GM18520 (cell line): ENCODE data around the gene NOL12.
"Not testable (repeated sequence)": the region's sequence is repeated elsewhere in the genome, so short reads cannot be mapped to it uniquely, and the experiment has no call there.

Source experiments
- ATAC-seq: cut with Tn5 transposase; IDR thresholded peaks from one replicate; pipeline ENCODE4 v1.9.1; 2021; ENCODE audit not compliant: unreplicated experiment

The NOL12 gene

DNA sequence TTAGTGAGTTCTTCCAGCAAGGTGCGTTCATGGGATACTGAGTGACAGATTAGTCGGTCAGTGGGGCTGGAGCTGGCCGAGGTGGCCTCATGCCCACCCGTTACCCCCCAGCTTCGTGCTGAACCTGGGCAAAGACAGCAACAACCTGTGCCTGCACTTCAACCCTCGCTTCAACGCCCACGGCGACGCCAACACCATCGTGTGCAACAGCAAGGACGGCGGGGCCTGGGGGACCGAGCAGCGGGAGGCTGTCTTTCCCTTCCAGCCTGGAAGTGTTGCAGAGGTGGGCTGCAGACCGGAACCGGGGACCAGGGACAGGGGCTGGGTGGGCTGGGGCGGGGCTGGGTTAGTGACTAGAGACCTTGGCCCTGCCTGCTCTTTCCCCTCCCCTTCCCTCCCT lies 7.8 kb upstream of the NOL12 start:
- ATAC-seq, result no peak

DNA sequence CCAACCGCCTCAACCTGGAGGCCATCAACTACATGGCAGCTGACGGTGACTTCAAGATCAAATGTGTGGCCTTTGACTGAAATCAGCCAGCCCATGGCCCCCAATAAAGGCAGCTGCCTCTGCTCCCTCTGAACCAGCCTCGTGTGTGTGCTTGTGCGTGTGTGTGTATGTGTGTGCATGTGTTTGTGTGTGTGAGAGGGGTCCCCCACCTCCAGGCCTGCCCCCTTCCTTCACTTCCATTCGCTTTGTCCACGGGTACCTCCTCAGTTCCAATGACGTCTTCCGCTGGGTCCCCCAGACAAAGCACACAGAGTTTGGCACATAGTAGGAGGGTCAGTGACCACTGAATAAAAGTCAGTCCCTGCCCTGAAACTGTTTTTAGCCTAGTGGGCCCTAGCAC lies 6.5 kb upstream of the NOL12 start:
- no peak for ATAC-seq

DNA sequence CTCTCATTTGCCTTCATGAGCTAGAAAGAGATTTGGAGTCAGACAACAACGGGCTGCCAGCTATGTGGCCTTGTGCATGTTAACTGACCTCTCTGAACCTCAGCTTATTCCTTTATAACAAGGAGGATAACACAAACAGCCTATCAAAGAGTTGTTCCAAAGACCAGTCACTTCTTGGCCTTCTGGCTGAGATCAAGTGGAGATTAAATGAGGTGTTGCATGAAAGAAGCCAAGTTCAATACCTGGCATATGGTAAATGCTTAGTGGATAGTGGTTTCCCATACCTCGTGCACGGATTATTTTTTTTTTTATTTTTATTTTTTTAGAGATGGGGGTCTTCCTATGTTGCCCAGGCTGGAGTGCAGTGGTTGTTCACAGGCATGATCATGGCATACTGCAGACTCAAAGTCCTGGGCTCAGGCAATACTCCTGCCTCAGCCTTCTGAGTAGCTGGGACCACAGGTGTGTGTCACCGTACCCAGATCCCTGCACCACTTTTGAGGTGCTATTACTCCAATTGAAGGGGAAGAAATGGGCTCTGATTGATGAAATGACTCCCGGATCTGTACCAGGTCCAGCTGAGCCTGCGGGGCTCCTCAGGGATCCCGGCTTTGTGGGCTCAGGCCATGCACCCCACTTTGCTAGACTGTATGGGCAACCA lies 5.8 kb upstream of the NOL12 start:
- no peak for ATAC-seq

DNA sequence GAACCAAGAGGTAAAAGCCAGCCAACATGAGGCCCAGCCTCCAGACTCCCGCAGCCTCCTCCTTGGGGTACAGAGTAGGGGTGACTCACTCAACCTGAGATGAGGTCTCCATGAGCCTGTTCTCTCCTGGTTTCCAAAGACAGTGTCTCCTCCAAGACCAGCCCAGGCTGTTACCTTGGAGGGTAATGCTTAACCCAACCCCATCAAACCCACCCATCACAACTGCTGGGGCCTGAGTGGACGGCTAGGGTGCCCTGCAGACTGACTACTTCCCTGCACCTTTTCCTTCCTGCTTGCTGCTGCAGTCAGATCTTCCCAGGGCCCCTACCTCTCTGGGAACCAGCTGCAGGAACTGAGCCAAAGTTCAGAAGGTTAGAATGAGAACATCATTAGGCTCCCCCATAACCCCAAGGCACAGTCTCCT lies 5.1 kb upstream of the NOL12 start:
- no peak for ATAC-seq

DNA sequence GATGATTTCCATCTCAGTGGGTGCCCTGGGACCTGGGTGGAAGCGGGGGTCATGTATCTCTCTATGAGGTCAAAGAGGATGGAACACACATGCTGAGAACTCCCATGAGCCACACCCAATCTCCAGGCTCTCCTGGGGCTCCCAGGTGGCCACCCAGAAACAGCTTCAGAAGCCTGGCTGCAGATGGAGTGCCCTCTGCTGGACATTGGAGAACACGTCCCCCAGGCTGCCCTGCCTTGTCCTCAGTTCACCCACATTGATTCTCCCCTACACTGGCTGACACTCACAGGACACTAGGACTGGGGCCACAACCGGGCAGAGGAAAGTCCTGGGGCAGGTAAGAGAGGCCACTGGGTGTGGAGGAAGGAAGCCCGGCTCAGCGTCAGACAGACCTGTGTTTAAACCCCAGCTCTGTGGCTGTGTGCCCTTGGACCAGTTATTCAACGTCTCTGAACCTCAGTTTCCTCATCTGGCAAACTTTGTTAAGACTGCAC lies 4.5 kb upstream of the NOL12 start:
- no peak for ATAC-seq

DNA sequence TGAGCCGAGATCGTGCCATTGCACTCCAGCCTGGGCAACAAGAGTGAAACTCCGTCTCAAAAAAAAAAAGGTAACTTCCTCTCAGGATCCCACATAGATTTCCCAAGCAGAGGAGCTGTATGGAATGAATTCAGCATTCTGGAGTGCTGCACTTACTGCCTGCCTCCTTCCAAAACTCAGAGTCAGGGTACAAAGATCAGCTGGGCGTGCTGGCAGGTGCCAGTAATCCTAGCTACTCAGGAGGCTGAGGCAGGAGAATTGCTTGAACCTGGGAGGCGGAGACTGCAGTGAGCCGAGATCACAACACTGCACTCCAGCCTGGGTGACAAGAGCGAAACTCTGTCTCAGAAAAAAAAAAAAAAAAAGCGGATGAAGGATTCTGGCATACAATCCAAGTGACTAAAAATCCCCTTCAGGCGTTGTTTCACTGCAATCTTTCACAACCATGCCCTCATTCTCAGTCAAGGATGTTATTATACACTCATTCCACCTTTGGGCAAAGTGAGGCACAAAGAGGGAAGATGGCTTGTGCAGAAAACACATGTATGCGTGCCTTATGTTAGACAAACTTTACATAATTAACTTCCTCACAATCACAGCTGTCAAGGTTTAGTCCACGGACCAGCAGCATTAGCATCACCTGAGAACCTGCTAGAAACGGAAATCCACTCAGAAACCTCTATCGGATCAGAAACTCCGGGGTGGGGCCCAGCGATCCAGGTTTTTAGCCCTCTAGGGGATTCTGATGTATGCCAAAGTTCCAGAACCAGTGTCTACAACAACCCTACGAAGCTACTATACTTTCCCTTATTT lies 1.1 kb upstream of the NOL12 start:
- ATAC-seq, result no peak

DNA sequence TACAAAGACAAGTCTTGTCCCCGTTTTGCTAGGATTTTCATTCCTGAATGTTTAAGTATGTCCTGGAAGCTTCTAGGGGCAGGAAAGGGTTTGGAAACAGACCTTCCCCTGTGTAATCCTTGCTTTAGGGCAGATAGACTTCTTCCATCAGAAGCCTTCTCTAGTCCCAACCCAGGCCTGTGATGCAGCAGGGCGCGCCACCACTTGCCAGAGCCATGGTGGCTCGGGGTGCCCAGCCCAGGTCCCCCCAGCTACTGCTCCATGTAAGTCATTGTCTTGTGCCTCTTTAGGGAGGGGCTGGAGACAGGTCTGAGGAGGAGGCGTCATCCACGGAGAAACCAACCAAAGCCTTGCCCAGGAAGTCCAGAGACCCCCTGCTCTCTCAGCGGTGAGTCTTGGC lies 4.3 kb downstream of the NOL12 start:
- ATAC-seq, result no peak

DNA sequence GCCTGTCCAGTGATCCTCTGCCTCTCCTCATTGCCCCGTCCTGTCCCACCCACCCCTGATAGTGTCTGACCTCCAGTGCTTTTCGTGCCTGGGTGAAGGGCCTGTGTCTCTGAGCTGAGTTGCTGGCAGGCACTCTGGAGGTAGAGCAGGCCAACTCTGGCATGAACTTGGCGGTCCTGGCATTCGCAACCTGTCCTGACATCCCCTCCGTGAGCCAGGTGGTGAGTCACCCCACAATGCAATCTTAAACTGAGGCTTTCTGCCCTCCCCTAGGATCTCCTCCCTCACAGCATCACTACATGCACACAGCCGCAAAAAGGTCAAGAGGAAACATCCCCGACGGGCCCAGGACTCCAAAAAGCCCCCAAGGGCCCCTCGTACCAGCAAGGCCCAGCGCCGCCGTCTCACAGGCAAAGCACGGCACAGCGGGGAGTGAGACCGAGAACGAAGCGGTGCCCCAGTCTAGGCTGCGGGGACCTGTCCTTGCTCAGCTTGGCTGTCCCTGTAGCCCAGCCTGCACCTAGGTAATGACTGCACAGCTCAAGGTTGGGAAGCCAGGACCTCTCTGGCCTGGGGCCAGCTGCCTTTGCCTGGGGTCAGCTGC lies 4.9 kb downstream of the NOL12 start:
- ATAC-seq, result no peak

DNA sequence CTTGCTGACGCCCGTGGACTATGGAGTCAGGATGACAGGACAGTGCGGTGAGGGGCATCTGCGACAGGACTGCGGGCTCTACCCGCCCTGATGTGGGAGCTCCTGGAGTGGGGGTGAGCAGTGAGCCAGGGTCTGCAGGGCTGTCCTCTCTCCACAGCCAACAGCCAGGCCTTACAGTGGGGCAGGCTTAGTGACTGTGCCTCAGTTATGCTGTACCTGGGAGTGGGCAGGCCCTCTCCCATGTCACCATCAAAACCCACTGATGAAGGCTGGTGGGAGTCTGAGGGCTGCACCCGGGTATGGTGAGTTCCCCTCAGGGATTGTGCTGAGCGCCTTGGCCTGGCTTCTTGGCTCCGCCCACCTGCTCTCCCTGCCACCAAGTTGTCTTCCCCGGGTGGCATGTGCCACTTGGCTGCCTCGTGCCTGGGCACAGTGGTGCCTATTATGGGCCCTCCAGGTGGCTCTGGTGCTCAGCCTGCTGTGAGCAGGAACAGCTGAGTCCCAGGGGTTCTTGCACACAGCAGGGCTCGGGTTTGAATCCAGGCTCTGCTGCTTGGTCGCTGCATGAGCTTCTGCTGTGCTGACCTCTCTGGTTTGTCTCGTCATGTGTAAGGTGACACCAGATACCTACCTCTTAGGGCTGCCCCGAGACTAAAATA lies 6.6 kb downstream of the NOL12 start:
- ATAC-seq, result no peak

DNA sequence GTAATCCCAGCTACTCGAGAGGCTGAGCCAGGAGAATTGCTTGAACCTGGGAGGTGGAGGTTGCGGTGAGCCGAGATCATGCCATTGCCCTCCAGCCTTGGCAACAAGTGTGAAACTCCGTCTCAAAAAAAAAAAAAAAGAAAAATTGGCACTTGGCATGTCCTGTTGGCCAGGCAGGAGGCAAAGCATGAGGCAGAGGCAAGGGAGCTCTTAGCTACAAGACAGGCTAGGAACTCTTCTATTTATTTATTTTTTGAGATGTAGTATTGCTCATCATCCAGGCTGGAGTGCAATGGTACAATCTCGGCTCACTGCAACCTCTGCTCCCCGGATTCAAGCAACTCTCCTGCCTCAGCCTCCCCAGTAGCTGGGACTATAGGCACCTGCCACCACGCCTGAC lies 8.0 kb downstream of the NOL12 start:
- ATAC-seq, result not testable (repeated sequence)

DNA sequence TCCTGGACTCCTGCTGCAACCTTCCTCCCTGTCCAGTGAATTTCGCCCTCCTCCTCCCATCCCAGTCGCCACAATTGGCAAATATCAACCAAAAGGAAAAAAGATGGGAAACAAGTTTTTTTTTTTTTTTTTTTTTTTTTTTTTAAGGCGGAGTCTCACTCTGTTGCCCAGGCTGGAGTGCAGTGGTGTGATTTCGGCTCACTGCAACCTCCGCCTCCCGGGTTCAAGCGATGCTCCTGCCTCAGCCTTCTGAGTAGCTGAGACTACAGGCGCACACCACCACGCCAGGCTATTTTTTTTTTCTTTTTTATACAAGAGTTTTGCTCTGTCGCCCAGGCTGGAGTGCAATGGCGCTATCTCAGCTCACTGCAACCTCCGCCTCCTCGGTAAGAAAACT lies 10.1 kb downstream of the NOL12 start:
- not testable (repeated sequence) for ATAC-seq

DNA sequence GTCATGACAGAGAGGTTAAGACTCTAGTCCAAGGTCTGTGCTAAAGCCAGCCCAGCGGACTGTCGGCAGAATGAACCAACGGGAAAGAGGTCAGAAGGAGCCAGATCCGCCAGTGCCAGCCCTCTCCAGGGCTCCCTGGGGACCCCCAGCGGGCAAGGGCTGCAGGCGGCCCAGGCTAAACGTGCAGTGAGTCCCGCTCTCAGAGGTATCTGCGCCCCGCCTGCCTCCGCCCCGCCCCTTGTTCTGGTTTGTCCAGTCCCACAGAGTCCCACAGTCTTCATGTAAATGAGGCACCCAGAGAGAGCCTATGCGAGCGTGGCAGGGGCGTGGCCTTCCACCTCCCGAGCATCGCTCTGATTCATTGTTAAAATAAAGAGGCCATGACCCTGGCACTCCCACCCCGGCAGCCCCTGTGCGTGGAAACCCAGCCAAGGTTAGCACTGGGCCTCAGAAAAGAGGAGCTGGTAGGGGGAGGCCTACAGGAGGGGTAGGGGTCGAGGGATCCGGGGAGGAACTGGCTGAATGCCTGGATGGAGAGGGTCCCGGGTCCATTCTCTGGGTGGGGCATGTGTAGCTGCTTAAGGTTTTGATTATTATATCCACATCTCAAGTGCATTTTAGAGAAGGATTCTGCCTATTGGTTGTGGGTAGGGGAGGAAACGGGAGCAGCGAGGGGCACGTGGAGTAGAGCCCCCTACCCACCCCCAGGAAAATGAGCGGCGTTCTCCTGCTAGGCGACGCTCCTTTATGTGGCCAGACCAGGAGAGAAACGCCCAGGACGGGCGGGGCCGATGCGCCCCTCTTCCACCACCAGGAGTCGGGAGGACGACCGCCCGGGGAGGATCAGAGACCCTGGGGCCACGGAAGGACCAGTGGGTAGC lies 10.8 kb downstream of the NOL12 start, which contains the start of gene TRIOBP:
TRIOBP (plus strand) TSS at position 392 of the 881 bp plus-strand sequence. CDS start 4,318 bp downstream, outside the sequence.
- ATAC-seq, result peak; percentile 85

DNA sequence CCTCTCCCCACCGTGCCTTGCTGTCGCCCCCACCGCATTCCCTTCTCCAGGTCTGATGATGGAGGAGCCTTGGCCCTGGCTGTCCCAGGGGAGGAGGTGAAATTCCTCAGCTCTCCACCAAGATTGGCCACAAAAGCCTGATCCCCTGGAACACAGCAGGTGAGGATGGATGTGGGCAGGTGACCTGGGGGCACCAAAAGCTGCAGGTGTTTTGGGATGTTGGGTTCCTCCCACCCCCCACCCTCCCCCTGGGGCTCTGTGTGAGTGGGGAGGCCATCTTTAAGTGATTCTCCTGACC lies 11.3 kb downstream of the NOL12 start:
- no peak for ATAC-seq

DNA sequence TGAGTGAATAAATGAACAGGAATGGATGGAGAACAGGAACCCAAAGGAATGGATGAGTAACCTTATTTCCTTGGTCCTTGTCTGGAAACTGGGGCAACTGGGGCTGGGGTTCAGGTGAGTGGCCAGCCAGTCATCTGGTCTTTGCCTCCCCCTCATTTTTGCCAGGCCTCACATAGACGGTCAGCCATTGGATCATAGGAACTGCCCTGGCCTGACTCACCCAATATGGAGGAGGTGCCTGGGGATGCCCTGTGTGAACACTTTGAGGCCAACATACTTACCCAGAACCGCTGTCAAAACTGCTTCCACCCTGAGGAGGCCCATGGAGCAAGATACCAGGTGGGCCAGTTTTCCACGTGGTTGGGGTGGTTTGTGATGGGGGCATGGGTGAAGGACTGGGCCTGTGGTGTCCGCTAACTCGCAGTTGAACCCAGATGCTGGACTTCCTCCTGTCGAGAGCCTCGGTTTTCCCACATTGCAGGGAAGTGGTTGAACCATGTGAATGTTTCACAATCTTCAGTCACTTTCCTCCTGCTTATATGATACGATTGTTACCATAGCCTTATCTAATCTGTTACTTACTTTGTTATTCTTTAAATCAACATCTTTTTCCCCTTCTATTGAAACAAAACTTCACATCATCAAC lies 15.1 kb downstream of the NOL12 start:
- ATAC-seq, result no peak

DNA sequence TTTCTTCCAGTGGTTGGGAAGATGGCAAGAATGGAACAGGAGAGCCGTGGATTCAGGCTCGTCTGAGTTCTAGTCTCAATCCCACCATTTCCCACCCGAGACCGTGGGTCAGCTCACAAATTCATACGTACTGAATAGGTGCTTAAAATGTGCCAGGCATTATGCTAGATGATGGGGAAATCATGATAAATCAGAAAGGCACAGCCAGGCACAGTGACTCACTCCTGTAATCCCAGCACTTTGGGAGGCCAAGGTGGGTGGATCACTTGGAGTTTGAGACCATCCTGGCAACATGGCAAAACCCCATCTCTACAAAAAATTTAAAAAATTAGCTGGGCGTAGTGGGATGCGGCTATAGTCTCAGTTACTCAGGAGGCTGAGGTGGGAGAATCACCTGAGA lies 17.8 kb downstream of the NOL12 start:
- no peak for ATAC-seq

DNA sequence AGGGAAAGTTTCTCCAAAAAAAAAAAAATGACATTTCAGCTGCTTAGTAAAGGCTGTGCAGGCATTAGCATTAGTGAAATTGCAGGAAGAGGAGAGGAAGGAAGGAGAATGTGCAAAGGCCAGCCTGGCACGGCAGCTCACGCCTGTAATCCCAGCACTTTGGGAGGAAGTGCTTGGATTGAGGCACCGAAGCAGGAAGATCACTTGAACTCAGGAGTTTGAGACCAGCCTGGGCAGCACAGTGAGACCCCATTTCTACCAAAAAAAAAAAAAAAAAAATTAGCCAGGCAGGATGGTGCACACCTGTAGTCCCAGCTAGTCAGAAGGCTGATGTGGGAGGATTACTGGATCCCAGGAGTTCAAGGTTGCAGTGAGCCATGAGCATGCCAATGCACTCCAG lies 18.5 kb downstream of the NOL12 start:
- no peak for ATAC-seq

DNA sequence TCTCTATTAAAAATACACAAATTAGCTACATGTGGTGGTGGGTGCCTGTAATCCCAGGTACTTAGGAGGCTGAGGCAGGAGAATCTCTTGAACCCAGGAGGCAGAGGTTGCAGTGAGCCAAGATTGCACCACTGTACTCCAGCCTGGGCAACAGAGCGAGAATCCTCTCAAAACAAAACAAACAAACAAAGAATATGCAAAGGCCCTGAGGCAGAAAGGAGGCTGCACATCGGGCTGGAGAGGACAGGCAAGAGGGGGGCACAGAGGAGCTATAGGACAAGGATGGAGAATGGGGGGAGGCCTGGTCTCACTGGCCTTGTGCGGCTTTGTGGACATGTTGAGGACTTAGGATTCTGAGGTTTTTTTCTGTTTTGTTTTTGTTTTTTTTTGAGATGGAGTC lies 19.1 kb downstream of the NOL12 start:
- no peak for ATAC-seq

DNA sequence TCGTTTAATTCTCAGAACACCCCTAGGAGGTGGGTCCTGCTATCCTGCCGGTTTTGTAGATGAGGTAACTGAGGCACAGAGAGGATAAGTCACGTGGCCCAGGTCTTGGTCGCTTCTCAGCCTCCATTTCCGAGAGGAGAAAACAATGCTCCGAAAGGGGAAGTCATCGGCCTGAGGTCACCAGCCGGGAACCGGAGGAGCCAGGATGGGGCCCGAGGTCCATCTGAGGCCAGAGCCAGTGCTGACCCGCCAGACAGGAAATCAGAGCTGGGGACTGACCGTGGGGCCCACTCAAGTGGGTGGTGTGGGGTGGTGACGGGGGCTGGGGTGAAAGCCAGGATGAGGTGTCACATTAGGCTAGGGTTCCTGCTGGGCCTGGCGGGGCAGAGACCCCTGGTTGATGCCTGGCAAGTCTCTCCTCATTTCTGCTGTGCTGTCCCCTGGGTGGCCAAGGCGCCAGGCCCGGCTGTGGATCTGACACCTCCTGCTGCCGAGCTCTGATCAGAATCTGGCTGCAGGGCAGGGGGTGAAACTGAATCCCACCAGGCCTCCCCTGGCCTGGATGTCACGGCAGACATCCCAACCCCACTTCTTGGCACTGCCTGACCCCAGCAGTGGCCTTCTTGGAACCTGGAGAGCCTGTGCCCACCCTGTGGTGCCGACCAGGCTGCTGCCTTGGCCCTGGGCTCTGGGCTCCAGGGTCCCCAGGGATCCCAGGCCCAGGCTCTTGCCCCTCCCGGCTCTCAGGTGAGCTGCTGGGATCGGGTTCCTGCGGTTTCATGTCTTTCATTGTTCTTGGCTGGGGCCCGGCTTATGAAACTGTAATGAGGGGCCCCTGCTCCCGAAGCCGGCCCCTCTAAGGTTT lies 22.7 kb downstream of the NOL12 start:
- ATAC-seq, result no peak

DNA sequence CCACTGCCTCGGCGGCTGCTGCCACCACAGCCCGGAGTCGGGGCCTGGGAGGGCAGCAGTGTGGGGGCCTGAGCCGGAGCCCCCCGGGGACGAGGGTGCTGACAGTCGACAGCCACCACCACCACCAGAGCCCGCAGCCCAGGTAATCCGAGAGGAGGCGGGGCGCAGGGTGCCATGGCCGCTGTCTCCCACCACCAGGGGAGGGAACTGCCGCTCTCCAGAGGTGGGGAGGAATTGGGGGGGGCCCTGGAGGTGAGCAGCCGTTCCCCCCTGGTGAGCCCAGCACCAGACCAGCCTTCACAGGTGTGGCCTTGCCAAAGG lies 23.3 kb downstream of the NOL12 start:
- no peak for ATAC-seq
